ENCODE measurements around the gene R3HDM4. TPM values are rescaled to one million over a fixed set of nuclear protein-coding genes. Genes with fewer than 3 reads are reported as not detected.
A peak's percentile ranks its signal among the peaks of the same experiment; 100 is the strongest.

Gene R3HDM4
- total and polyA plus RNA-seq, 4 donors, result 31.6 to 139 (median 77.7) TPM

DNA sequence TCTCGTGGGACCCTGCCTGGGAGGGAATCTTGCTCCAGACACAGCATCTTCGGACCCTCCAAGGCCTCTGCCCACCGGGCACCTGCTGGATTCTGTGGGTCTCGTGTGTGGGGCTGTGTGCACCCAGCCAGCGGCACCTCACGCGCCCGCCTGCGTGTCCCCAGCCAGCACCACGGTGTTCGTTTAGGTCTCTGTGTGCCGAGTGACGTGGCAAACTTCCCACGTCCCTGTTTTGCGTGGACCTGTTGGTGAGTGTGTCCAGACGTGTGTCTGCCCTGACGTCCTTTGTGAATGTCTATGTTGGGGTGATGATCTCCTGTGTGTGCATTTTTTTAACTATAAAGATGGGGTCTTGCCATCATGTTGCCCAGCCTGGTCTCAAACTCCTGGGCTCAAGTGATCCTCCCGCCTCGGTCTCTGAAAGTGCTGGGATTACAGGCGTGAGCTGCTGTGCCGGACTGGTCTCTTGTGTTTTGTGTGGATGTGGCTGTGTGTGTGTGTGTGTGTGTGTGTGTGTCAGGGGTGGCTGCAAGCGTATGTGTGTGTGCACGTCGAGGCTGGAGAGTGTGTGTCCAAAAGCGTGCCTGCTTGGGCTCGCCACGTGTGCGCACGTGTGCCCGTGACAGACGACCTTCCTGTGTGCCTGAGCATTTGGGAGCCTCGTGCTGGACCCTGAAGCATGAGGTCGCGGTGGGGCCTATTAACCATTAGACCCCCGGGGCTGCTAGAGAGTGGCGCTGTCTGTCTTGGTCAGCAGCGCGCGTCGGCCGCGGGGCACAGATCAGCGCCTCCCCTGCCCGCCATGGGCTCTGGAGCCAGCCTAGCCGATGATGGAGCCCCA lies 28.5 kb upstream of the R3HDM4 start:
- DNase-seq (no peak), ATAC-seq (ENCODE audit: insufficient read depth, low FRiP score) (no peak)
- peaks cover 0 to 35% (median 16%) of the 10 kb centered on the region in 5 donors for H3K4me1 ChIP-seq (ENCODE audit: control insufficient read depth in 5 of 5, insufficient read depth in 5 of 5, low read length in 5 of 5)
- WGBS, 2 donors, result 63 to 73% methylated on average over 44 to 45 of the region's 45 CpGs
- peaks cover 0 to 2% (median 0%) of the 10 kb centered on the region in 4 donors for H3K9me3 ChIP-seq (ENCODE audit: control insufficient read depth in 4 of 4, insufficient read depth in 3 of 4, low read length in 3 of 4)
- peaks cover 0 to 20% (median 8%) of the 10 kb centered on the region in 4 donors for H3K36me3 ChIP-seq (ENCODE audit: control insufficient read depth in 4 of 4, insufficient read depth in 4 of 4, low read length in 4 of 4)
- no peak overlapping the region for H3K4me3 ChIP-seq
- H3K27ac ChIP-seq (ENCODE audit: low read depth in 1 of 2, low read length in 1 of 2), result peak overlapping the region in 1 of 2 donors; percentile 85
- TF ChIP-seq, protein P1, sequence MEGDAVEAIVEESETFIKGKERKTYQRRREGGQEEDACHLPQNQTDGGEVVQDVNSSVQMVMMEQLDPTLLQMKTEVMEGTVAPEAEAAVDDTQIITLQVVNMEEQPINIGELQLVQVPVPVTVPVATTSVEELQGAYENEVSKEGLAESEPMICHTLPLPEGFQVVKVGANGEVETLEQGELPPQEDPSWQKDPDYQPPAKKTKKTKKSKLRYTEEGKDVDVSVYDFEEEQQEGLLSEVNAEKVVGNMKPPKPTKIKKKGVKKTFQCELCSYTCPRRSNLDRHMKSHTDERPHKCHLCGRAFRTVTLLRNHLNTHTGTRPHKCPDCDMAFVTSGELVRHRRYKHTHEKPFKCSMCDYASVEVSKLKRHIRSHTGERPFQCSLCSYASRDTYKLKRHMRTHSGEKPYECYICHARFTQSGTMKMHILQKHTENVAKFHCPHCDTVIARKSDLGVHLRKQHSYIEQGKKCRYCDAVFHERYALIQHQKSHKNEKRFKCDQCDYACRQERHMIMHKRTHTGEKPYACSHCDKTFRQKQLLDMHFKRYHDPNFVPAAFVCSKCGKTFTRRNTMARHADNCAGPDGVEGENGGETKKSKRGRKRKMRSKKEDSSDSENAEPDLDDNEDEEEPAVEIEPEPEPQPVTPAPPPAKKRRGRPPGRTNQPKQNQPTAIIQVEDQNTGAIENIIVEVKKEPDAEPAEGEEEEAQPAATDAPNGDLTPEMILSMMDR (IDR thresholded peaks at IDR 0.05; ENCODE audit: control extremely low read depth, extremely low read depth), result no peak
- H3K9ac ChIP-seq (ENCODE audit: insufficient read depth in 1 of 2, low read length in 2 of 2), result no peak overlapping the region
- no peaks in the 10 kb centered on the region for H3K27me3 ChIP-seq (ENCODE audit: control insufficient read depth in 3 of 3, insufficient read depth in 3 of 3, low read length in 2 of 3)

DNA sequence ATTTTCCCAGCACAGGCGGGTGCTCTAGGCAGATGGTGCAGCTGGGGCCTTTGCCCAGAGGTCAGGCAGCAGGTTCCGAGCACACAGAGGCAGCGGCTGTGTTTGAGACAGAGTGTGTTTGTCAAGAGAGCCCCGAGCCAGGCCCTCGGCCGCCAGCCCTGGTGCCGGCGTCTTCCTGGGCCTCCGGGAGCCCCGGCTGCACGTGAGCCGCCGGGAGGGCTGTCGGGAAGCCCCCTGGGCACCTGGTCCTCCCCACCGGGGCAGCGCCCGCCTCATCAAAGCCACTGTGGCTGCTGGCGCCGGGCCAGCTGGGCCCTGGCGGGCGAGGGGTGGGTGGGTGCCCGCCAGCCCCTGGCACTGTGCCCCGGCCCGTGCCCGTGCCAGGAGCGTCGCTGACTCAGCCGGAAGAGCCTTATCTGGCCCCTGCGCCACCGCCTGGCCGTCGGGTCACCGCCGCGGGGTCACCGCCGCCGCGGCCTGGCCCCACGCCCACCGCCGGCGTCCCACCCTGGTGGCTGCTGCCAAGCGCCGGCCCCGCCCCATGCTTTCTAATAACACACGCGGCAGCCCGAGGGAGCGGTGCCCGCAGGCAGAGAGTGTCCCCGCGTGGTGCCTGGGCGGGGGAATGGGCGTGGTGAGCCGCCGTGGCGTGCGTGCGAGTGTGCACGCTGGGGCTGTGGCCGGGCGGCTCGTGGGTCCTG lies 27.7 kb upstream of the R3HDM4 start:
- TF ChIP-seq, protein P1 (IDR thresholded peaks at IDR 0.05; ENCODE audit: control extremely low read depth, extremely low read depth), result no peak
- peak overlapping the region; percentile 73 to 85 for H3K27ac ChIP-seq (ENCODE audit: low read depth in 1 of 2, low read length in 1 of 2)
- no peaks in the 10 kb centered on the region for H3K27me3 ChIP-seq (ENCODE audit: control insufficient read depth in 3 of 3, insufficient read depth in 3 of 3, low read length in 2 of 3)
- H3K36me3 ChIP-seq (ENCODE audit: control insufficient read depth in 4 of 4, insufficient read depth in 4 of 4, low read length in 4 of 4), result peaks cover 0 to 20% (median 8%) of the 10 kb centered on the region in 4 donors
- 4 to 8% methylated on average over 41 to 64 of the region's 64 CpGs for WGBS, 2 donors
- no peak overlapping the region for H3K4me3 ChIP-seq
- DNase-seq (peak in 2 of 3 donors; percentile 48 to 70), ATAC-seq (ENCODE audit: insufficient read depth, low FRiP score) (peak; percentile 85)
- H3K4me1 ChIP-seq (ENCODE audit: control insufficient read depth in 5 of 5, insufficient read depth in 5 of 5, low read length in 5 of 5), result peaks cover 0 to 33% (median 16%) of the 10 kb centered on the region in 5 donors
- H3K9ac ChIP-seq (ENCODE audit: insufficient read depth in 1 of 2, low read length in 2 of 2), result peak overlapping the region in 1 of 2 donors; percentile 9
- H3K9me3 ChIP-seq (ENCODE audit: control insufficient read depth in 4 of 4, insufficient read depth in 3 of 4, low read length in 3 of 4), result peaks cover 0 to 2% (median 0%) of the 10 kb centered on the region in 4 donors

DNA sequence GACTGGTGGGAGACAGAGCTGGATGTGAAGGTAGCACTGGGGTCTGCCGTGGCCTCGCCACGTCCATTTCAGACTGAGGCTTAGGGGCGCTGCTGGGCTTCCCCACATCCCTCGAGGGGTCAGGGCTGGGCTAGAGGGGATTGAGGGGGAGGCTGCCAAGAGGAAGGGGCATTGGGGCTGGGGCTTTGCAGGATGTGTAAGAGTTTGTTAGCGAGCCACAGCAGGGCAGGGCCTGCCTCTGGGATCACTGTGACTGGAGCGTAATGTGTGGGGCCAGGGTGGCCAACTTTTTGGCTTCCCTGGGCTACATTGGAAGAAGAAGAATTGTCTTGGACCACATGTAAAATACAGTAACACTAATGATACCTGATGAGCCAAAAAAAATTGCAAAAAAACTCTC lies 26.9 kb upstream of the R3HDM4 start:
- H3K9ac ChIP-seq (ENCODE audit: insufficient read depth in 1 of 2, low read length in 2 of 2), result peak overlapping the region in 1 of 2 donors; percentile 9
- ATAC-seq (ENCODE audit: insufficient read depth, low FRiP score) (no peak), DNase-seq (no peak)
- H3K27me3 ChIP-seq (ENCODE audit: control insufficient read depth in 3 of 3, insufficient read depth in 3 of 3, low read length in 2 of 3), result no peaks in the 10 kb centered on the region
- 96 to 97% methylated on average over 7 of the region's 7 CpGs for WGBS, 2 donors
- peak overlapping the region in 1 of 2 donors; percentile 85 for H3K27ac ChIP-seq (ENCODE audit: low read depth in 1 of 2, low read length in 1 of 2)
- peaks cover 0 to 2% (median 0%) of the 10 kb centered on the region in 4 donors for H3K9me3 ChIP-seq (ENCODE audit: control insufficient read depth in 4 of 4, insufficient read depth in 3 of 4, low read length in 3 of 4)
- TF ChIP-seq, protein P1 (IDR thresholded peaks at IDR 0.05; ENCODE audit: control extremely low read depth, extremely low read depth), result no peak
- H3K4me3 ChIP-seq, result no peak overlapping the region
- peaks cover 0 to 20% (median 8%) of the 10 kb centered on the region in 4 donors for H3K36me3 ChIP-seq (ENCODE audit: control insufficient read depth in 4 of 4, insufficient read depth in 4 of 4, low read length in 4 of 4)
- H3K4me1 ChIP-seq (ENCODE audit: control insufficient read depth in 5 of 5, insufficient read depth in 5 of 5, low read length in 5 of 5), result peaks cover 0 to 31% (median 20%) of the 10 kb centered on the region in 5 donors
